Sigmoid colon (tissue), 4 donors: Measurements from ENCODE around the gene MRI1.

Experiments
- CTCF ChIP-seq, 4 experiments: fragments of 450-650 bp in 3 of 4; fragments of 200-600 bp in 1 of 4; IDR thresholded peaks; one replicate each; pipeline ENCODE4 v1.5.1; 2016 to 2019; ENCODE audit warnings: antibody characterized with exemption in 4 of 4, mild to moderate bottlenecking in 3 of 4, moderate library complexity in 2 of 4
- POLR2AphosphoS5 ChIP-seq, 4 donors: sonication (generic); formaldehyde crosslinking; IDR thresholded peaks; one replicate each; pipeline ENCODE4 v1.6.1; 2017; ENCODE audit warnings: antibody characterized with exemption in 4 of 4

GRCh38 chr19:13774217-13775191, 10.2 kb downstream of the MRI1 start, which contains the start of gene C19orf53:
- TF ChIP-seq CTCF (IDR thresholded peaks at IDR 0.05), result no peak
- TF ChIP-seq POLR2AphosphoS5 (IDR thresholded peaks at IDR 0.05), result peak; percentile 98 to 100 (median 99)
